DOHH2 (cell line): ENCODE measurements around the gene GIPC1.

Experiments
- H3F3A ChIP-seq: fragments of 200-600 bp; sonication (generic), shearing (Covaris generic); 2 replicates; pipeline ENCODE4 v1.6.0; 2016; ENCODE audit warnings: antibody characterized with exemption, mild to moderate bottlenecking; ENCODE audit not compliant: control insufficient read depth, insufficient read depth
- H3K27ac ChIP-seq: fragments of 200-600 bp; sonication (generic); 2 replicates; pipeline ENCODE4 v1.5.1; 2014; ENCODE audit warnings: low read depth, mild to moderate bottlenecking, low read length, moderate library complexity
- H3K27me3 ChIP-seq: fragments of 200-600 bp; sonication (generic); 2 replicates; pipeline ENCODE4 v1.6.1; 2014; ENCODE audit warnings: mild to moderate bottlenecking, low read length, mixed read lengths; ENCODE audit not compliant: control insufficient read depth
- H3K36me3 ChIP-seq: fragments of 200-600 bp; sonication (generic); 2 replicates; pipeline ENCODE4 v1.6.1; 2014; ENCODE audit warnings: mild to moderate bottlenecking, low read length, moderate library complexity, mixed read lengths; ENCODE audit not compliant: control insufficient read depth
- H3K4me1 ChIP-seq: fragments of 200-600 bp; sonication (generic); 2 replicates; pipeline ENCODE4 v1.6.1; 2014; ENCODE audit warnings: mild to moderate bottlenecking, low read length, mixed read lengths; ENCODE audit not compliant: control insufficient read depth
- H3K4me2 ChIP-seq: fragments of 200-600 bp; sonication (generic); 2 replicates; pipeline ENCODE4 v1.6.0; 2014; ENCODE audit warnings: mild to moderate bottlenecking, low read length, moderate library complexity
- H3K4me3 ChIP-seq: fragments of 200-600 bp; sonication (generic); 2 replicates; pipeline ENCODE4 v1.5.1; 2014; ENCODE audit warnings: mild to moderate bottlenecking, low read length, mixed read lengths
- H3K79me2 ChIP-seq: fragments of 200-600 bp; sonication (generic); 2 replicates; pipeline ENCODE4 v1.6.1; 2014; ENCODE audit warnings: mild to moderate bottlenecking, low read length, mixed read lengths; ENCODE audit not compliant: control insufficient read depth
- H3K9me2 ChIP-seq: fragments of 200-600 bp; sonication (generic); replicated peaks from 2 replicates; pipeline ENCODE4 v1.6.1; 2014; ENCODE audit warnings: mild to moderate bottlenecking, low read length, mixed read lengths; ENCODE audit not compliant: control insufficient read depth
- H3K9me3 ChIP-seq: fragments of 200-600 bp; sonication (generic); 2 replicates; pipeline ENCODE4 v1.6.1; 2014; ENCODE audit warnings: antibody characterized with exemption, low read length, mixed read lengths; ENCODE audit not compliant: control insufficient read depth, insufficient read depth
- H4K20me1 ChIP-seq: fragments of 200-600 bp; sonication (generic); 2 replicates; pipeline ENCODE4 v1.6.0; 2014; ENCODE audit warnings: low read depth, mild to moderate bottlenecking, antibody characterized with exemption, low read length, moderate library complexity; ENCODE audit not compliant: control insufficient read depth, insufficient read depth
- EZH2phosphoT487 ChIP-seq: fragments of 200-600 bp; sonication (generic); IDR thresholded peaks from 2 replicates; pipeline ENCODE4 v1.6.1; 2017; ENCODE audit warnings: borderline replicate concordance, mild to moderate bottlenecking, antibody characterized with exemption, low read length, moderate library complexity, mixed read lengths
- TF ChIP-seq, protein P1 (sequence below): fragments of 200-600 bp; sonication (generic); IDR thresholded peaks from one replicate; pipeline ENCODE4 v1.5.1; 2014; ENCODE audit warnings: antibody characterized with exemption, mild to moderate bottlenecking, low read depth, low read length; ENCODE audit not compliant: poor library complexity, severe bottlenecking

Gene GIPC1

DNA sequence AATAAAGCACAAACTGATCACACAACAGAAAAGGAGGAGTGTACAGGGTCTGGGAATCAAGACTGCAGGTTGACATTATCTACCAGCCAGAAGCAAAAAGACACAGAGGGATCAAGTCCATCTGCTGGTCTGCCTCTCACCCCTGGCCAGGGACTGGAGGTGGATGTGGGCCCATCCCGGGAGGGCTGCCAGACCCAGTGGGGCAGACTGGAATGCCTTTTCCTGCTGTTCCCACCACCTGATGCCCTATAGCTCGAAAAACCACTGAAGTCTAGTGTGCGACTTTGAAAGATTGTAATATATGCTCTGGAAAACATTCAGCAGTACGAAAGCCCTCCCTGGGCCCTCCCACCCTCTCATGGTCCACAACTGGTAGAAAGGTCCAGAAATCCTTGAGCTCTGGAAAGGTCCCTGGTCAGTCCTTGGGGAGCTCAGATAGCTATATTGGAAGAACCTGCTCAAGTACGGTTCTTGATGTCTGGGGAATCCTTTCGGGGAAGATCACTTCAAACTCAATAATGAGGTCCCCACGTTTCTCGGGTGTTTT, 19.6 kb upstream of the GIPC1 start:
- Histone ChIP-seq H3K36me3 (peaks cover 49% of the 10 kb centered on the region), H3K4me1 (peaks cover 34% of the 10 kb centered on the region), H3K79me2 (peaks cover 31% of the 10 kb centered on the region), H4K20me1 (peaks cover 30% of the 10 kb centered on the region), H3K9me2 (no peaks in the 10 kb centered on the region), H3K4me3 (peak overlapping the region; percentile 95; the same call in 1 of the 2 replicates), H3F3A (peaks cover 17% of the 10 kb centered on the region), H3K9me3 (no peaks in the 10 kb centered on the region), H3K27ac (no peak overlapping the region), H3K27me3 (no peaks in the 10 kb centered on the region), H3K4me2 (peak overlapping the region; percentile 69)
- TF ChIP-seq EZH2phosphoT487 = no peak
- TF ChIP-seq, protein P1, sequence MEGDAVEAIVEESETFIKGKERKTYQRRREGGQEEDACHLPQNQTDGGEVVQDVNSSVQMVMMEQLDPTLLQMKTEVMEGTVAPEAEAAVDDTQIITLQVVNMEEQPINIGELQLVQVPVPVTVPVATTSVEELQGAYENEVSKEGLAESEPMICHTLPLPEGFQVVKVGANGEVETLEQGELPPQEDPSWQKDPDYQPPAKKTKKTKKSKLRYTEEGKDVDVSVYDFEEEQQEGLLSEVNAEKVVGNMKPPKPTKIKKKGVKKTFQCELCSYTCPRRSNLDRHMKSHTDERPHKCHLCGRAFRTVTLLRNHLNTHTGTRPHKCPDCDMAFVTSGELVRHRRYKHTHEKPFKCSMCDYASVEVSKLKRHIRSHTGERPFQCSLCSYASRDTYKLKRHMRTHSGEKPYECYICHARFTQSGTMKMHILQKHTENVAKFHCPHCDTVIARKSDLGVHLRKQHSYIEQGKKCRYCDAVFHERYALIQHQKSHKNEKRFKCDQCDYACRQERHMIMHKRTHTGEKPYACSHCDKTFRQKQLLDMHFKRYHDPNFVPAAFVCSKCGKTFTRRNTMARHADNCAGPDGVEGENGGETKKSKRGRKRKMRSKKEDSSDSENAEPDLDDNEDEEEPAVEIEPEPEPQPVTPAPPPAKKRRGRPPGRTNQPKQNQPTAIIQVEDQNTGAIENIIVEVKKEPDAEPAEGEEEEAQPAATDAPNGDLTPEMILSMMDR = no peak

DNA sequence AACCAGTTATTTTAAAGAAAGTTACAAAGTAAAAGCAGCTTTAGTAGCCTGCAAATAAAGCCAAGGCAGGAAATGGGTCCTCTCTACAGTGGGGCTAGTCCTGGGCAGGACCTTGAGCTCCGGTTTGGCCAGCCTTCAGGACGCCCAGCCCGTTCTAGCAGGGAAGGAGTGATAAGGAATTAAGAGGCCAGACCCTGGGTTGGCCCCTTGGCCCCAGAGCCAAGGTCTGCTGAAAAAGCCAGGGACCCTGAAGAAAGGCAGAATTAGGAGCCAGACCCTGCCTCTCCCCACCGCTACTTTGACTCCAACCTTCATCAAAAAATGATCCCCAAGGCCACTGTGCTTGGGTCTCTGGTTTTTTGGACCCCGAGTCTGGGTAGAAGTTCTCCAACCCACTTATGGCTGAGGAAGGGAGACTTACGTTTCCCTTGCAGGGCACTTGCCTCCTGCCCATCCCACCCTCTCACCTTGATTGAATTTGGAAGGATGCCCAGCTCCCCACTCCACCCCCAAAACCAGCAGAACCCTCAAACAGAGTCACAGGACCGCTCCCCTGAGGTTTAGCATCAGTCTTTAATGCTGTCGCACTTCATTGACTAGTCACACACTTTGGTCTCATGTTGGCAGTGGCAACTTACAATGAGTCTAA, 18.4 kb upstream of the GIPC1 start:
- H3K4me1 ChIP-seq = peaks cover 28% of the 10 kb centered on the region
- H3K4me2 ChIP-seq = no peak overlapping the region
- H3K27me3 ChIP-seq = no peaks in the 10 kb centered on the region
- H3K4me3 ChIP-seq = no peak overlapping the region
- H4K20me1 ChIP-seq = peaks cover 30% of the 10 kb centered on the region
- peaks cover 12% of the 10 kb centered on the region; the same call in 1 of the 2 replicates for H3F3A ChIP-seq
- peaks cover 49% of the 10 kb centered on the region for H3K36me3 ChIP-seq
- peaks cover 31% of the 10 kb centered on the region for H3K79me2 ChIP-seq
- TF ChIP-seq, protein P1 = no peak
- H3K9me2 ChIP-seq = no peaks in the 10 kb centered on the region
- H3K9me3 ChIP-seq = no peaks in the 10 kb centered on the region
- H3K27ac ChIP-seq = no peak overlapping the region

DNA sequence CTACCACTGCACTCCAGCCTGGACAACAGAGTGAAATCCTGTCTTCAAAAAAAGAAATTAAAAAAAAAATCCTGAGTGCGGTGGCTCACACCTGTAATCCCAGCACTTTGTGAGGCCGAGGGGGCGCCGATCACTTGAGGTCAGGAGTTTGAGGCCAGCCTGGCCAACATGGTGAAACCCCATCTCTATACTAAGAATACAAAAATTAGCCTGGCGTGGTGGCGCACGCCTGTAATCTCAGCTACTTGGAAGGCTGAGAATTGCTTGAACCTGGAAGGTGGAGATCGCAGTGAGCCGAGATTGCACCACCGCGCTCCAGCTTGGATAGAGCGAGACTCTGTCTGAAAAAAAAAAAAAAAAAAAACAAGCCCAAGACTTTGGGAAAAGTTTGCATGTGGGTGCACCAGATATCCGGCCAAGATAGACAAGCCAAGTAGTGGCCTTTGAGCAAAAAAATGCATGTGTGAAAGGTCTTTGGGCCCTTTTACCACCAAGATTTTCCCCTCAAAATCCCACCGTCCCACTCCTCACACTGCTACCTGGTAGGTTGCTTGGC, 16.6 kb upstream of the GIPC1 start:
- Histone ChIP-seq H3K9me3 (no peaks in the 10 kb centered on the region), H3F3A (peaks cover 12% of the 10 kb centered on the region; the same call in 1 of the 2 replicates), H3K27ac (no peak overlapping the region), H3K27me3 (no peaks in the 10 kb centered on the region), H3K4me2 (no peak overlapping the region), H4K20me1 (peaks cover 30% of the 10 kb centered on the region), H3K79me2 (peaks cover 24% of the 10 kb centered on the region), H3K4me1 (peaks cover 20% of the 10 kb centered on the region), H3K36me3 (peaks cover 45% of the 10 kb centered on the region), H3K4me3 (no peak overlapping the region), H3K9me2 (no peaks in the 10 kb centered on the region)
- TF ChIP-seq, protein P1 = no peak
- TF ChIP-seq EZH2phosphoT487 = no peak
